Lower leg skin (tissue), 3 donors: Measurements from ENCODE around the gene RNF227.

Source experiments
- CTCF ChIP-seq, 3 donors: fragments of 450-650 bp; IDR thresholded peaks; one replicate each; pipeline ENCODE4 v1.5.1; 2016; ENCODE audit warnings: antibody characterized with exemption in 3 of 3, mild to moderate bottlenecking in 3 of 3, moderate library complexity in 2 of 3
- POLR2A ChIP-seq, 2 donors: fragments of 450-650 bp; IDR thresholded peaks; one replicate each; pipeline ENCODE4 v1.6.1; 2016 to 2017; ENCODE audit warnings: antibody characterized with exemption in 2 of 2, mild to moderate bottlenecking in 1 of 2, moderate library complexity in 1 of 2

GRCh38 chr17:7873051-7873450 lies 43.0 kb downstream of the RNF227 start:
- TF ChIP-seq POLR2A (IDR thresholded peaks at IDR 0.05), result no peak
- TF ChIP-seq CTCF (IDR thresholded peaks at IDR 0.05), result no peak
